ENCODE measurements around the gene DGUOK.
A peak's percentile ranks its signal among the peaks of the same experiment; 100 is the strongest.

Gene DGUOK

DNA sequence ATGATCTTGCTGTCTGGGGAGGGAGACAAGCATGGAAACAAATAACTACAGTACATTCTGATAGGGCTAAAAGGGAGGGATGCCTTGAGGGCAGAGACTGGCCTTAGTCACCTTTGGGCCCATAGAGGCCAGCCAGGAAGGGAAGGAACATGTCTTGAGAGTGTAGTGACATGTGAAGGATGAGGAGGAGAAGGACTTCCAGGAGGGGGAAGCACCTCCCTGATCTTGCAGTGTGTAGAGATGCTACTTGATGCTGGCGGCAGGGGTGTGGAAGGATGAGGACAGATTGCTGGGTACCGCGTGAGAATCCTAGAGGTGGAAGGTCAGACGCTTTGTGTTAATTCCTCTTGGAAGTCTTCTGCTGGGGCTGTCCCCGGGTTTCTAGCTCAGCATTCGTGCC lies 71.1 kb downstream of the DGUOK start:
- DNase-seq (ENCODE audit: low spot score) = no peak
- no peak for TF ChIP-seq CTCF (IDR thresholded peaks at IDR 0.05; ENCODE audit: extremely low read depth, missing control alignments)

DNA sequence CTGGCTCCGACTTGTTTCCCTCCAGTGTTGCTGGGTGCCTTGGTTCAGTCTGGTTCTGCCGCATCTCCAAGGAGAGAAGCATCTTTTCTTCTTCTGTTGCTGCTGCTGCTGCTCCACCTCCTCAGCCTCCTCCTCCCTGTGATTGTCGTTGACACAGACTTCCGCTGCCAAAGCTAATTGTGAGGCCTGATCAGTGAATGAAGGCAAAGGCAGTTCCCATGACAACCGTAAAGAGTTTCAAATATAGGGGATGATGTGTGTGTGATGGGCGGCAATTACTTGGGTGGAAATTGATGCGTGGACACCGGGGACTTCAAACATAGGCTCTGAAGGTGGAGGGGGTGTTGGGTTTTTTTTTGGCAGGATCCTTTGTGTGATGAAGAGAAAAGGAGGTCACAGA lies 71.8 kb downstream of the DGUOK start:
- TF ChIP-seq CTCF (IDR thresholded peaks at IDR 0.05; ENCODE audit: extremely low read depth, missing control alignments) = no peak
- DNase-seq (ENCODE audit: low spot score) = no peak

DNA sequence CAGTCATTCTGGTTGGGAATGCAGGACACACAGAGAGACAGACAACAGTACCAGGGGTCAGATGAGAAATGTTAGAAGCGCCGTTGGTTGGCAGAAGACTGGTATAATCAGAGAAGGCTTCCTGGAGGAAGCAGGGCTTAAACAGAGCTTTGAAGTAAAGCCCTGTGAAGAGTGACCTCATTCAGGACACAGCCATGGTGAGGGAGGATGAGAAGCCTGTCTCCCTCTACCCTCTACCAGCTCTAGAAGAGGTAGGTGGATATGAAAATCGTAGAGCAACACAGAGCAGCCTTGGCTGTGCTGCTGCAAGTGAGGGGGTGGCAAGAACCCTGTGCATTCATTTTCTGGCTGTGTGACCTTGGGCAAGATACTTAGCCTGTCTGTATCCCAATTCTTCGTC lies 72.3 kb downstream of the DGUOK start:
- TF ChIP-seq CTCF (IDR thresholded peaks at IDR 0.05; ENCODE audit: extremely low read depth, missing control alignments) = no peak
- DNase-seq (ENCODE audit: low spot score) = no peak

DNA sequence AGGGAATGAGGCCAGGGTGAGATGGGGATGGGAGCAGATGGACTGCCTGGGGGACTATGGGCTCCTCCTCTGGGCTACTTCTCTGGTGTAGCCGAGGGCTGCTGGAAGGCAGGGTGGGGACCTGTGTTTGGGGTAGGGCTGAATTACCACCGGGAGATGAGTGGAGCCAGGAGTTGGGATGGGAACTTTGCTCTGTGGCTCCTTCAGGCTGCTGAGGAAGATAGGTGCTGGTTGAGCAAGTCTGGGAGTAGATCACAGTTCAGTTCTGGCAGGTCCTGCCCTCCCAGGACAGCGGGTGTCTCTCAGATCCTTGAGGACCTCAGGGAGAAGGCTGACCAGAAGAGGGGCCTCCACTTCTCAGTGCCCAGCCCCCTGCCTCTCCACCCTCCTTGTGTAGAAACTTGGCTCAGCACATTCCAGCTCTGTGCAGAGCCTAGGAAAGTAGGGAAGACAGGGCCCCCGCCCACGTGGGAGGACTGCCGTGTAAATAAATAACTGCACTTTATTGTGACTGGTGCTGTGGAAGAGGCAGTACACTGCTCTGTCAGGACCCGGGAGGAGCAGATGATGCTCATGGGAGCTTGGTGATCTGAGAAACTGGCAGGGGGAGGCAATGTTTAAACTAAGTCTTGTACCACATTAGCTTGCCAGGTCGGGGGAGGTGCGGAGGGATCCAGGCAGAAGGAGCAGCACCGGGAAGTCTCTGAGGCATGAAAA lies 73.4 kb downstream of the DGUOK start:
- TF ChIP-seq CTCF (IDR thresholded peaks at IDR 0.05; ENCODE audit: extremely low read depth, missing control alignments) = no peak
- no peak for DNase-seq (ENCODE audit: low spot score)

DNA sequence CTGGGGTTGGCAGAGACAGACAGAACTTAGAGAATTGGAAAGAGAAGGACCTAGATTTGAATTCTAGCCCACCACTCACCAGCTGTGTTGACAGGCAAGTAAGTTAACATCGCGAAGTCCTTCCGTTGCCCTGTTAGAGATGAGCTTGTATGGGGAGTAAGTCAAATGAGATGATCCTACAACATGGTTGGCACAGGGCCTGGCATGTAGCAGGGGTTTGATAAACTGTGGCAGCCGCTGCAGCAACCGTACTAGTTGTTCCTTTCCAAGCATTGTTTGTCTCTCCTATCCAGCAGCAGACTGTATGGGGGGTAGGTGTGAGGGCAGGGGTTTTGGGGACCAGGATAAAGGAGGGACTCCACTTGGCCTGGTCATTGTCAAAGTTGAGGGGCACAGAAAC lies 74.0 kb downstream of the DGUOK start:
- DNase-seq (ENCODE audit: low spot score) = no peak
- TF ChIP-seq CTCF (IDR thresholded peaks at IDR 0.05; ENCODE audit: extremely low read depth, missing control alignments) = no peak

GRCh38 chr2:74001121-74001520 lies 74.4 kb downstream of the DGUOK start:
- DNase-seq (ENCODE audit: low spot score) = no peak
- no peak for TF ChIP-seq CTCF (IDR thresholded peaks at IDR 0.05; ENCODE audit: extremely low read depth, missing control alignments)

DNA sequence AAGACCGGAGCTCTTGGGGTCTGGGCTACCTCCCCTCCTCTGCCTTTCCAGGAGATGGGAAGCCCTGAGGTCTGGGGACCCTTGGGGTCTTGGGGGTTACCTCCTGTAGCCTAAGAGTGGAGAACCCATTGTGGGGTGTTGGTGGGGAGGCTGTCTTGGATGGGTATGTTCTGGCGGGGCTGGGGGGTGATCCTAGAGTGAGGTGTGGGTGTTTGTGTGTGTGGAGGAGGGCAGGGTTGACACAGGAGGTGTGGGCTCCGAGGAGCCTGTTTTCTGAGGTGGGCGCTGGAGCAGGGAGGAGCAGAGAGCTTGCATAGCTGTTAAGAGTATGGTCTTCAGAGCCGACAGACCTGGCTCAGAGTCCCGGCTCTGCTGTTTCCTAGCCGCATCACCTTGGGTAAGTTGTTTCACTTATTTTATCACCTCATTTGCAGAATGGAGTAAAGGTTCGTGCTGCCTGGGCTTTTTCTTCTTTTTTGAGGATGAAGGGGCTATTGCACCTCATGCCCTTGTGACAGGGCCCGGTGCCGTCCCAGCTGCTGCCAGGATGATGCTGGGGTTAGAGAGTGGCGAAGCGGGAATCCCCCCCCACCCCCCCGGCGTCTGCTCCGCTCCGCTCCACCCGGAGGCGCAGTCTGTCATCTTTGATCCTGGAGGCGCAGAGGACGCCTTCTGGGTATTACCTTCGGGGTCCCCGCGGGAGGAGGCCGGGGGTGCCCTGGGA lies 75.3 kb downstream of the DGUOK start:
- peak; percentile 43 for DNase-seq (ENCODE audit: low spot score)
- no peak for TF ChIP-seq CTCF (IDR thresholded peaks at IDR 0.05; ENCODE audit: extremely low read depth, missing control alignments)

All from GM20000 (cell line).